DMS153 treated with DMSO at 0.1 percent for 48 hours (cell line): ENCODE data around the gene MAML3.

ENCODE experiments used
- DNase-seq: peaks from one replicate; lab custom pipeline; 2025; ENCODE audit not compliant: unreplicated experiment; lab: John Stamatoyannopoulos, UW

Gene MAML3

GRCh38 chr4:140127422-140127821 lies 26.6 kb downstream of the MAML3 start:
- no peak for DNase-seq

- DNase-seq: no peak
These were observed 27.7 kb downstream of the MAML3 start for GRCh38 chr4:140126261-140126660.

GRCh38 chr4:140125374-140125773 lies 28.6 kb downstream of the MAML3 start:
- no peak for DNase-seq

- no peak for DNase-seq
These were observed 30.2 kb downstream of the MAML3 start for GRCh38 chr4:140123666-140124377.

GRCh38 chr4:140122891-140123290 lies 31.1 kb downstream of the MAML3 start:
- no peak for DNase-seq

GRCh38 chr4:140121646-140122045 lies 32.3 kb downstream of the MAML3 start:
- no peak for DNase-seq

GRCh38 chr4:140118931-140119640 lies 34.9 kb downstream of the MAML3 start:
- no peak for DNase-seq

- DNase-seq: no peak
These were observed 36.0 kb downstream of the MAML3 start for GRCh38 chr4:140117947-140118346.

- no peak for DNase-seq
These were observed 37.4 kb downstream of the MAML3 start for GRCh38 chr4:140116442-140117104.

- DNase-seq: no peak
These were observed 38.8 kb downstream of the MAML3 start for GRCh38 chr4:140115140-140115539.

GRCh38 chr4:140113653-140114052 lies 40.3 kb downstream of the MAML3 start:
- DNase-seq: no peak

- DNase-seq: no peak
These were observed 41.4 kb downstream of the MAML3 start for GRCh38 chr4:140112576-140112975.

- DNase-seq: no peak
These were observed 42.7 kb downstream of the MAML3 start for GRCh38 chr4:140111256-140111655.

GRCh38 chr4:140110542-140111215 lies 43.3 kb downstream of the MAML3 start:
- no peak for DNase-seq

GRCh38 chr4:140109737-140110136 lies 44.2 kb downstream of the MAML3 start:
- no peak for DNase-seq

- no peak for DNase-seq
These were observed 44.7 kb downstream of the MAML3 start for GRCh38 chr4:140109292-140109691.

- DNase-seq: no peak
These were observed 45.2 kb downstream of the MAML3 start for GRCh38 chr4:140108713-140109230.

GRCh38 chr4:140108243-140108642 lies 45.7 kb downstream of the MAML3 start:
- no peak for DNase-seq

GRCh38 chr4:140106289-140106844 lies 47.6 kb downstream of the MAML3 start:
- no peak for DNase-seq

GRCh38 chr4:140105436-140105835 lies 48.5 kb downstream of the MAML3 start:
- DNase-seq: no peak

- DNase-seq: no peak
These were observed 50.3 kb downstream of the MAML3 start for GRCh38 chr4:140103676-140104075.
